NB4 (cell line): ENCODE data around the gene GK.

Experiments
- DNase-seq: peaks from one replicate; pipeline ENCODE4 v3.0.0; 2010; ENCODE audit warnings: low read depth
- H3K4me3 ChIP-seq: one replicate; pipeline ENCODE4 v1.5.1; 2011; ENCODE audit warnings: mild to moderate bottlenecking, low read depth, low read length, moderate library complexity
- CTCF ChIP-seq: IDR thresholded peaks from one replicate; pipeline ENCODE4 v1.5.1; 2012; ENCODE audit warnings: low read depth, low read length
- MYC ChIP-seq: IDR thresholded peaks from 2 replicates; pipeline ENCODE4 v1.6.1; 2011; ENCODE audit warnings: low read depth, low read length
- POLR2A ChIP-seq: IDR thresholded peaks from 2 replicates; pipeline ENCODE4 v1.6.1; 2011; ENCODE audit warnings: mild to moderate bottlenecking; ENCODE audit not compliant: insufficient read length; ENCODE audit errors: extremely low read depth
- TF ChIP-seq, protein P1 (sequence below): IDR thresholded peaks from 2 replicates; pipeline ENCODE4 v1.6.1; 2011; ENCODE audit warnings: low read depth, low read length

Gene GK

GRCh38 chrX:30673127-30673796 is 20.0 kb downstream of the GK start:
- TF ChIP-seq CTCF: no peak
- TF ChIP-seq, protein P1, sequence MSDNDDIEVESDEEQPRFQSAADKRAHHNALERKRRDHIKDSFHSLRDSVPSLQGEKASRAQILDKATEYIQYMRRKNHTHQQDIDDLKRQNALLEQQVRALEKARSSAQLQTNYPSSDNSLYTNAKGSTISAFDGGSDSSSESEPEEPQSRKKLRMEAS: no peak
- TF ChIP-seq POLR2A: no peak
- no peak for DNase-seq
- no peak overlapping the region for H3K4me3 ChIP-seq

DNA sequence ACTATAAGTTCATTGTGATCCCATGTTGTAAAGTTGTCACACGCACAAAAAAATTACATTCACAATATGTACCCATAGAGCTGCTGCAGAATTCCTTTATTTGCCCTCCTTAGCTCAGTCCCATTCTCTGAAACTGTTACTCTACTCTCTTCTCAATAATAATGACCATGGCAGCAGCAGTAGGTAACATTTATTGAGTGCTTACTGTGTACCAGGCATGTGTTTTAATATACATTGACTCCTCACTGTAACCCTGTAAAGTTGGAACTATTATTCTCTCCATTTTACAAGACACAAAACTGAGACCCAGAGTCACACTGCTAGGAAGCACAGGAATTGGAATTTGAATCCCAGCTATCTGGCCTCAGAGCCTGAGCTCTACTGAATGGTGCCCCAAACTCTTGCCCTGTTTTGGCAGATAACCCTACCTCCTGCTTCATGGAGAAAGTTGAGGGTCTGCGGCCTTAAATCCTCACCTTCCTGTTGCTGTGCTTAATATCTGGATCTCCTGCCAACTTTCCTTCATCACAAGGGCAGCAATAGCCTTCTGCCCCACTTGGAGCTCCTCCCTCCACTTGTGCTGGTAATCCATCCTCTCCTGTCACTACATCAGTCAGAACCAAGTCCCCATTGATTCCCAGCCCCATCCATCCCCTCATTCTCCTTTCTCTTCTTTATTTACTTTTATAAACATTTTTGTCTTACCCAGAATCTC is 20.8 kb downstream of the GK start:
- no peak overlapping the region for H3K4me3 ChIP-seq
- no peak for DNase-seq
- no peak for TF ChIP-seq CTCF
- no peak for TF ChIP-seq POLR2A
- TF ChIP-seq, protein P1: no peak
- no peak for TF ChIP-seq MYC

- TF ChIP-seq, protein P1: no peak
- TF ChIP-seq POLR2A: no peak
- TF ChIP-seq MYC: no peak
- TF ChIP-seq CTCF: no peak
- DNase-seq: no peak
- H3K4me3 ChIP-seq: no peak overlapping the region
Observed at GRCh38 chrX:30674799-30675198, 21.6 kb downstream of the GK start.

DNA sequence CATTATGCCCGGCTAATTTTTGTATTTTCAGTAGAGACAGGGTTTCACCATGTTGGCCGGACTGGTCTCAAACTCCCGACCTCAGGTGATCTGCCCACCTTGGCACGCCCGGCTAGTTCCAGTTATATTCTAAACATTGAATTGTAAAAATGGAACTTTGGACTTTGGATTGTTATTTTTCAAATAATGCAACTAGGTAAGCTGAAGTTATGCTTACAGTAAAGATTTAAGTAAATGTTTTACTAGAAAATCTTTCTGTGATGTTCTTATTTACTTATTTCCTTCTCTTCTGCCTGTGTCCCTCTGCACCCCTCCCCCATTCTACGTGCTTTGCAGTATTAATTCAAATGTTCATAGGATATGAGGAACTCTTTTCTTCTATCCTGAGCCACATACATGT is 26.1 kb downstream of the GK start:
- no peak overlapping the region for H3K4me3 ChIP-seq
- TF ChIP-seq, protein P1: no peak
- no peak for TF ChIP-seq CTCF
- TF ChIP-seq POLR2A: no peak
- no peak for TF ChIP-seq MYC
- no peak for DNase-seq

DNA sequence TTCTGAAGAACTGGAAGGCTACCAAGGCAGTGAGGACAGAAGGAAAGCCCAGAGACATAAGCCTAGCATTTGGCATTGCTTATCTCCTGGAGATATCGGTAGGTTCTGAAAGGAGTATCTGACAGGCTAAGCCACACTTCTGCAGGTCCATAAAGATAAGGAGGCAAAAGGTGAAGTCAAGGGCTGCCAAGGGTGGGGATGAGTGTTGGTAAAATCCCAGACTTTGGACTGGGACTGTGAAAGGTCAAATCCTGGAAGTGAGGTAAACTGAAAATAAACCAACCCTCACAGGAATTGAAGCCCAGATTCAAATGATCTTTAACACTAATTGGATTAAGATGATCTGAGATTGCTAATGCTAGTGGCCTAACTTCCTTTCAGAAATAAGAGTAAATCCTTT is 27.4 kb downstream of the GK start:
- TF ChIP-seq MYC: no peak
- TF ChIP-seq, protein P1: no peak
- TF ChIP-seq POLR2A: no peak
- TF ChIP-seq CTCF: no peak
- no peak overlapping the region for H3K4me3 ChIP-seq
- DNase-seq: no peak
